K562 (cell line): Measurements from ENCODE around the gene KRT8. TPM values are rescaled to one million over a fixed set of nuclear protein-coding genes. Genes with fewer than 3 reads are reported as not detected.

Experiments used
- CBX8 ChIP-seq: fragments of 200-600 bp; sonication (generic); IDR thresholded peaks from 2 replicates; pipeline ENCODE4 v1.6.1; 2012; ENCODE audit warnings: borderline replicate concordance, mixed run types, low read depth, mild to moderate bottlenecking, moderate library complexity, mixed read lengths, low read length, control low read depth, inconsistent platforms; ENCODE audit not compliant: poor library complexity, severe bottlenecking; ENCODE audit errors: extremely low read depth
- CHCHD3 ChIP-seq: fragments of 250-450 bp; sonication (Bioruptor Pico); IDR thresholded peaks from 2 replicates; pipeline ENCODE4 v2.1.2; 2022; ENCODE audit warnings: mild to moderate bottlenecking
- DNMT1 ChIP-seq: fragments of 450-650 bp; IDR thresholded peaks from 2 replicates; pipeline ENCODE4 v1.6.1; 2016; ENCODE audit warnings: antibody characterized with exemption, mild to moderate bottlenecking
- DPF2 ChIP-seq: fragments of 450-650 bp; IDR thresholded peaks from 2 replicates; pipeline ENCODE4 v1.6.1; 2016
- ELF1 ChIP-seq: fragments of 200-800 bp; sonication (Bioruptor generic); IDR thresholded peaks from 2 replicates; pipeline ENCODE4 v1.6.1; 2016; ENCODE audit warnings: missing genetic modification characterization, missing compliant biosample characterization
- ELF4 ChIP-seq: fragments of 450-650 bp; formaldehyde crosslinking; IDR thresholded peaks from 2 replicates; pipeline ENCODE4 v1.4.0; 2022; ENCODE audit warnings: missing genetic modification characterization
- GATA2 ChIP-seq: sonication (generic); formaldehyde crosslinking; IDR thresholded peaks from 2 replicates; pipeline ENCODE4 v1.4.0; 2020; ENCODE audit warnings: mild to moderate bottlenecking, missing genetic modification reagents
- KHSRP ChIP-seq: fragments of 450-650 bp; IDR thresholded peaks from 2 replicates; pipeline ENCODE4 v1.6.1; 2017
- NFE2L1 ChIP-seq: fragments of 450-650 bp; IDR thresholded peaks from 2 replicates; pipeline ENCODE4 v1.6.1; 2016; ENCODE audit warnings: missing genetic modification characterization, low read depth, mild to moderate bottlenecking, missing compliant biosample characterization, moderate library complexity, borderline replicate concordance
- NFIX ChIP-seq: fragments of 250-450 bp; sonication (Bioruptor Pico); IDR thresholded peaks from 2 replicates; pipeline ENCODE4 v1.4.0; 2020; ENCODE audit warnings: low read depth, mild to moderate bottlenecking, moderate library complexity
- NFYB ChIP-seq: IDR thresholded peaks from 2 replicates; pipeline ENCODE4 v1.6.1; 2011; ENCODE audit warnings: mild to moderate bottlenecking, moderate library complexity; ENCODE audit not compliant: insufficient read length; ENCODE audit errors: extremely low read depth
- POLR3G ChIP-seq: IDR thresholded peaks from 2 replicates; pipeline ENCODE4 v1.6.1; 2011; ENCODE audit not compliant: insufficient read length, insufficient replicate concordance; ENCODE audit errors: extremely low read depth
- RAD51 ChIP-seq: fragments of 450-650 bp; IDR thresholded peaks from 2 replicates; pipeline ENCODE4 v1.7.1; 2016; ENCODE audit warnings: low read depth, mild to moderate bottlenecking, borderline replicate concordance
- SMAD4 ChIP-seq: fragments of 250-450 bp; sonication (Bioruptor Pico); conservative IDR thresholded peaks from 2 replicates; pipeline ENCODE4 v1.8.0; 2021; ENCODE audit warnings: inconsistent platforms, mild to moderate bottlenecking, moderate library complexity
- SP2 ChIP-seq: IDR thresholded peaks from 2 replicates; pipeline ENCODE4 v1.6.1; 2011; ENCODE audit warnings: mild to moderate bottlenecking, low read depth, low read length, moderate library complexity; ENCODE audit not compliant: poor library complexity, severe bottlenecking; ENCODE audit errors: extremely low read depth
- SRSF3 ChIP-seq: fragments of 200-400 bp; formaldehyde crosslinking; IDR thresholded peaks from 2 replicates; pipeline ENCODE4 v1.6.1; 2016; ENCODE audit warnings: mild to moderate bottlenecking, low read length, moderate library complexity; ENCODE audit not compliant: insufficient read depth
- TBP ChIP-seq: optimal IDR thresholded peaks from 2 replicates; pipeline ENCODE3; 2011; ENCODE audit warnings: low read depth, low read length, improper control_type of control experiment
- ZFX ChIP-seq: sonication (generic); formaldehyde crosslinking; IDR thresholded peaks from 2 replicates; pipeline ENCODE4 v1.8.0; 2022; ENCODE audit warnings: mild to moderate bottlenecking, missing genetic modification reagents, moderate library complexity
- polyA plus RNA-seq, 8 experiments: library from polyadenylated mRNA; depleted of rRNA in 4 of 8; stranded (reverse) in 5 of 8; unstranded in 3 of 8; fragments of >200 nt; fragmentation: Nextera tagmentation in 2 of 8; fragmentation: Illumina TruSeq in 1 of 8; extraction: Ambion mirVana in 2 of 8; extraction: Trizol in 1 of 8; gene quantifications; 2 replicates each; pipeline versions ENCODE4 v1.2.1 to v1.2.3, GENCODE V29; 2011 to 2014; ENCODE audit warnings: inconsistent platforms in 1 of 8, missing spikeins in 1 of 8
- total RNA-seq, 7 experiments: library from RNA; depleted of rRNA in 6 of 7; stranded (reverse); fragments of >200 nt in 6 of 7; fragmentation: Illumina TruSeq in 2 of 7; extraction: Trizol in 2 of 7; gene quantifications; 2 replicates each; pipeline versions ENCODE4 v1.2.1 to v1.2.3, GENCODE V29; 2011 to 2021; ENCODE audit warnings: low replicate concordance in 1 of 7
- TF ChIP-seq, protein P1 (sequence below): sonication (generic); formaldehyde crosslinking; IDR thresholded peaks from 2 replicates; pipeline ENCODE4 v1.5.0; 2020; ENCODE audit warnings: missing genetic modification reagents
- TF ChIP-seq, protein P2 (sequence below): sonication (generic); formaldehyde crosslinking; IDR thresholded peaks from 2 replicates; pipeline ENCODE4 v1.8.0; 2022; ENCODE audit warnings: mild to moderate bottlenecking, missing genetic modification reagents

KRT8 gene
- total and polyA plus RNA-seq, 9 of the 15 experiments (the other 6 are each of a cell fraction or from before 2014, with no cell fraction given), result 41.5 to 661 (median 260) TPM

GRCh38 chr12:52914576-52915121 lies 9.8 kb upstream of the KRT8 start (continued):
- TF ChIP-seq CBX8 (no peak), SRSF3 (no peak), KHSRP (no peak), ELF1 (no peak), ZFX (CRISPR knock-in tag) (no peak), CHCHD3 (CRISPR knock-in tag) (no peak), NFYB (peak; percentile 50), DPF2 (peak; percentile 26; the same call in 1 of the 2 replicates), DNMT1 (no peak), RAD51 (peak; percentile 64), POLR3G (no peak), TBP (no peak), ELF4 (CRISPR knock-in tag) (no peak), SP2 (no peak), GATA2 (peak; percentile 16; the same call in 1 of the 2 replicates), NFE2L1 (tag) (no peak), SMAD4 (0 out of 2 replicates have a peak, but pooled peaks have one; percentile 16), NFIX (CRISPR knock-in tag) (no peak)
- TF ChIP-seq, protein P1, sequence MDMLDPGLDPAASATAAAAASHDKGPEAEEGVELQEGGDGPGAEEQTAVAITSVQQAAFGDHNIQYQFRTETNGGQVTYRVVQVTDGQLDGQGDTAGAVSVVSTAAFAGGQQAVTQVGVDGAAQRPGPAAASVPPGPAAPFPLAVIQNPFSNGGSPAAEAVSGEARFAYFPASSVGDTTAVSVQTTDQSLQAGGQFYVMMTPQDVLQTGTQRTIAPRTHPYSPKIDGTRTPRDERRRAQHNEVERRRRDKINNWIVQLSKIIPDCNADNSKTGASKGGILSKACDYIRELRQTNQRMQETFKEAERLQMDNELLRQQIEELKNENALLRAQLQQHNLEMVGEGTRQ, result peak; percentile 70
- TF ChIP-seq, protein P2, sequence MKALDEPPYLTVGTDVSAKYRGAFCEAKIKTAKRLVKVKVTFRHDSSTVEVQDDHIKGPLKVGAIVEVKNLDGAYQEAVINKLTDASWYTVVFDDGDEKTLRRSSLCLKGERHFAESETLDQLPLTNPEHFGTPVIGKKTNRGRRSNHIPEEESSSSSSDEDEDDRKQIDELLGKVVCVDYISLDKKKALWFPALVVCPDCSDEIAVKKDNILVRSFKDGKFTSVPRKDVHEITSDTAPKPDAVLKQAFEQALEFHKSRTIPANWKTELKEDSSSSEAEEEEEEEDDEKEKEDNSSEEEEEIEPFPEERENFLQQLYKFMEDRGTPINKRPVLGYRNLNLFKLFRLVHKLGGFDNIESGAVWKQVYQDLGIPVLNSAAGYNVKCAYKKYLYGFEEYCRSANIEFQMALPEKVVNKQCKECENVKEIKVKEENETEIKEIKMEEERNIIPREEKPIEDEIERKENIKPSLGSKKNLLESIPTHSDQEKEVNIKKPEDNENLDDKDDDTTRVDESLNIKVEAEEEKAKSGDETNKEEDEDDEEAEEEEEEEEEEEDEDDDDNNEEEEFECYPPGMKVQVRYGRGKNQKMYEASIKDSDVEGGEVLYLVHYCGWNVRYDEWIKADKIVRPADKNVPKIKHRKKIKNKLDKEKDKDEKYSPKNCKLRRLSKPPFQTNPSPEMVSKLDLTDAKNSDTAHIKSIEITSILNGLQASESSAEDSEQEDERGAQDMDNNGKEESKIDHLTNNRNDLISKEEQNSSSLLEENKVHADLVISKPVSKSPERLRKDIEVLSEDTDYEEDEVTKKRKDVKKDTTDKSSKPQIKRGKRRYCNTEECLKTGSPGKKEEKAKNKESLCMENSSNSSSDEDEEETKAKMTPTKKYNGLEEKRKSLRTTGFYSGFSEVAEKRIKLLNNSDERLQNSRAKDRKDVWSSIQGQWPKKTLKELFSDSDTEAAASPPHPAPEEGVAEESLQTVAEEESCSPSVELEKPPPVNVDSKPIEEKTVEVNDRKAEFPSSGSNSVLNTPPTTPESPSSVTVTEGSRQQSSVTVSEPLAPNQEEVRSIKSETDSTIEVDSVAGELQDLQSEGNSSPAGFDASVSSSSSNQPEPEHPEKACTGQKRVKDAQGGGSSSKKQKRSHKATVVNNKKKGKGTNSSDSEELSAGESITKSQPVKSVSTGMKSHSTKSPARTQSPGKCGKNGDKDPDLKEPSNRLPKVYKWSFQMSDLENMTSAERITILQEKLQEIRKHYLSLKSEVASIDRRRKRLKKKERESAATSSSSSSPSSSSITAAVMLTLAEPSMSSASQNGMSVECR (CRISPR knock-in tag), result no peak
- TF ChIP-seq, all 486 proteins: peak for 10
